Peyer's patch (tissue), 4 donors: ENCODE data around the gene UPK3A. TPM values are rescaled to one million over a fixed set of nuclear protein-coding genes. Genes with fewer than 3 reads are reported as not detected.

Source experiments
- DNase-seq, 3 donors: peaks; one replicate each; pipeline ENCODE4 v3.0.0-alpha.2; 2017 to 2019
- H3K27ac ChIP-seq, 4 donors: fragments of 200-600 bp; sonication (generic); one replicate each; pipeline ENCODE4 v1.5.1; 2016 to 2019
- H3K27me3 ChIP-seq, 2 donors: fragments of 200-600 bp; sonication (generic); one replicate each; pipeline ENCODE4 v1.5.1; 2019
- H3K36me3 ChIP-seq, 3 donors: fragments of 200-600 bp; sonication (generic); one replicate each; pipeline ENCODE4 v1.5.1; 2016 to 2019
- H3K4me1 ChIP-seq, 4 donors: fragments of 200-600 bp; sonication (generic); one replicate each; pipeline ENCODE4 v1.5.1; 2016 to 2019
- H3K4me3 ChIP-seq, 4 donors: fragments of 200-600 bp; sonication (generic); 1 replicate in 3 of 4; 2 replicates in 1 of 4; pipeline ENCODE4 v1.5.1; 2016 to 2019; ENCODE audit warnings: mild to moderate bottlenecking in 1 of 4
- H3K9me3 ChIP-seq, 4 donors: fragments of 200-600 bp; sonication (generic); one replicate each; pipeline ENCODE4 v1.5.1; 2016 to 2019; ENCODE audit warnings: mild to moderate bottlenecking in 1 of 4
- CTCF ChIP-seq, 6 experiments: fragments of 450-650 bp in 4 of 6; fragments of 200-600 bp in 2 of 6; sonication (generic) in 1 of 6; IDR thresholded peaks; one replicate each; pipeline ENCODE4 v1.5.1; 2017 to 2019; ENCODE audit warnings: antibody characterized with exemption in 6 of 6, mild to moderate bottlenecking in 3 of 6, moderate library complexity in 1 of 6
- POLR2A ChIP-seq, 2 donors: fragments of 450-650 bp; IDR thresholded peaks; one replicate each; pipeline ENCODE4 v1.5.1; 2017; ENCODE audit warnings: antibody characterized with exemption in 2 of 2, mild to moderate bottlenecking in 2 of 2, moderate library complexity in 2 of 2
- total RNA-seq, 4 donors: library from RNA; depleted of rRNA; stranded (reverse); fragments of >200 nt; gene quantifications; one replicate each; pipeline ENCODE4 v1.1.0, GENCODE V29; 2016

Gene UPK3A
- total RNA-seq, 4 donors from 2014 or later: 4.0 TPM; not detected in 3

GRCh38 chr22:45319324-45319685 lies 34.6 kb downstream of the UPK3A start:
- H3K27me3 ChIP-seq: no peaks in the 10 kb centered on the region
- H3K9me3 ChIP-seq: no peaks in the 10 kb centered on the region
- DNase-seq: no peak
- H3K36me3 ChIP-seq: peaks cover 0 to 26% (median 0%) of the 10 kb centered on the region in 3 donors
- TF ChIP-seq POLR2A (IDR thresholded peaks at IDR 0.05): no peak
- TF ChIP-seq CTCF (IDR thresholded peaks at IDR 0.05): no peak
- H3K4me1 ChIP-seq: peaks cover 0 to 35% (median 10%) of the 10 kb centered on the region in 4 donors
- peak overlapping the region; percentile 75 to 86 (median 77) for H3K27ac ChIP-seq
- no peak overlapping the region for H3K4me3 ChIP-seq

- no peak for DNase-seq
- no peaks in the 10 kb centered on the region for H3K27me3 ChIP-seq
- TF ChIP-seq CTCF (IDR thresholded peaks at IDR 0.05) (no peak), POLR2A (IDR thresholded peaks at IDR 0.05) (no peak)
- H3K36me3 ChIP-seq: peaks cover 0 to 35% (median 0%) of the 10 kb centered on the region in 3 donors
- no peaks in the 10 kb centered on the region for H3K9me3 ChIP-seq
- H3K4me1 ChIP-seq: peaks cover 0 to 31% (median 10%) of the 10 kb centered on the region in 4 donors
- peak overlapping the region; percentile 48 to 78 (median 76) for H3K27ac ChIP-seq
- H3K4me3 ChIP-seq: no peak overlapping the region
Measured at GRCh38 chr22:45320357-45320976, 35.7 kb downstream of the UPK3A start.

GRCh38 chr22:45321827-45322226 lies 37.1 kb downstream of the UPK3A start:
- DNase-seq: no peak
- TF ChIP-seq CTCF (IDR thresholded peaks at IDR 0.05) (no peak), POLR2A (IDR thresholded peaks at IDR 0.05) (no peak)
- Histone ChIP-seq H3K27ac (peak overlapping the region in 1 of 4 donors; percentile 9), H3K9me3 (no peaks in the 10 kb centered on the region), H3K4me1 (peaks cover 0 to 30% (median 10%) of the 10 kb centered on the region in 4 donors), H3K4me3 (no peak overlapping the region), H3K36me3 (peaks cover 0 to 41% (median 0%) of the 10 kb centered on the region in 3 donors), H3K27me3 (no peaks in the 10 kb centered on the region)

GRCh38 chr22:45322873-45323525 lies 38.2 kb downstream of the UPK3A start:
- DNase-seq: no peak
- no peaks in the 10 kb centered on the region for H3K27me3 ChIP-seq
- TF ChIP-seq CTCF (IDR thresholded peaks at IDR 0.05) (no peak), POLR2A (IDR thresholded peaks at IDR 0.05) (no peak)
- H3K9me3 ChIP-seq: no peaks in the 10 kb centered on the region
- H3K36me3 ChIP-seq: peaks cover 0 to 51% (median 0%) of the 10 kb centered on the region in 3 donors
- no peak overlapping the region for H3K27ac ChIP-seq
- peaks cover 0 to 18% (median 8%) of the 10 kb centered on the region in 4 donors for H3K4me1 ChIP-seq
- no peak overlapping the region for H3K4me3 ChIP-seq

- TF ChIP-seq POLR2A (IDR thresholded peaks at IDR 0.05) (no peak), CTCF (IDR thresholded peaks at IDR 0.05) (no peak)
- peaks cover 0 to 51% (median 0%) of the 10 kb centered on the region in 3 donors for H3K36me3 ChIP-seq
Measured at GRCh38 chr22:45323695-45324094, 38.9 kb downstream of the UPK3A start.

More at GRCh38 chr22:45323695-45324094, 38.9 kb downstream of the UPK3A start:
- Histone ChIP-seq H3K27me3 (no peaks in the 10 kb centered on the region), H3K27ac (no peak overlapping the region), H3K4me1 (peaks cover 0 to 15% (median 7%) of the 10 kb centered on the region in 4 donors), H3K9me3 (no peaks in the 10 kb centered on the region), H3K4me3 (no peak overlapping the region)
- DNase-seq: no peak
